Activated naive CD8-positive, alpha-beta T cell treated with anti-CD3 and anti-CD28 coated beads, Interleukin-2, amount 50 U/mL, for 16 hours (primary cell): Measurements from ENCODE around the gene ZCCHC24.

Source experiments
- DNase-seq: peaks from one replicate; pipeline ENCODE4 v3.0.0-alpha.2; 2020; ENCODE audit warnings: low read depth, low spot score

ZCCHC24 gene

DNA sequence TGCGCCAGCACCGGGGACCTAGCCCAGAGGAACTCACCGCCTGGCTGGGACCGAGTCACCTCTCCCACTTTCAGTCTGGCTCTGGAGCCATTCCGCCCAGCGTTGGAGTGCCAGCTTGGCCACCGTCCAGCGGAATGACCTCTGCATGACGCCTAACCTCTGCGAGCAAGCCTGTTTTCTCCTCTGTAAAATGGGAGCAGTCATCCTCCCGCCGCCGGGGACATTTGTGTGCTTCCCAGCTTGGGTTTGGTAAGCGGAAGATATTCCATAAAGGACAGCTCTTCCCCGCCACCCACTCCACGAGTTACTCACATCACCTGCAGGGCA lies 1.3 kb upstream of the ZCCHC24 start:
- no peak for DNase-seq

DNA sequence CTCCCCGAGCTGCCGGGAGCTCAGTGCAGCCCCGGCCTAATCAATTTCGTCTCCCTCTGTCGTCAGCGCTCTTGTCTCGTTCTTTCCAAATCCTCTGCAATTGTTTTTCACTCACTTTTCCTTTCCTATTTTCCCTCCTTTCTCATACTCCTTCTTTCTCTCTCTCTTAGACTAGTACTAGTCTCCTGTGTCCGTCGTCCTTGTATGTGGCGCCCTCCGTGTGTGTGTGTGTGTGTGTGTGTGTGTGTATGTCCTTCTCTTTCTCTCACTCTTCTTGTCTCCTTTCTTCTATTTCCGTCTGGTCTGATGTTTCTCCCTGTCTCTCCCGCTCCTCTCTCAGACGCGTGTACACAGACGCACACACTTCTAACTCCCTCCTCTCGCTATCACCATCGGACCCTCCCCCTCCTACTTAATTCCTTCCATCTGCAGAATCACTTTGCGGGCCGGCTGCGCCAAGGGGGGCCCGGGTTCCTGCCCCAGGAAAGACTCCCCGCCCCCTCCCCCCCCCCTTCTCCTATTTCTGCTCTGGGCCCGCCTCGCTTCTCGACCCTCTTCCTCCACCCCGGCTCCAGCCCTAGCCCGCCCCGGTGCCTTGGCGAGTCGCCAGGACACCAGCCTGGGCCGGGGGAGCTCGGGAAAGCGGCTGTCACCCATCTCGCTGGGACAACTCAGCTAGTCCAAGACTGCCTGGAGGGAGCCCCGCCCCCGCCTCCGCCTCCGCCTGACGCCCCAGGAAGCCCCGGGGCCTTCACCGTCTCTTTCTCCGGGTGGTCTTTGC lies 743 bp upstream of the ZCCHC24 start:
- DNase-seq = no peak

DNA sequence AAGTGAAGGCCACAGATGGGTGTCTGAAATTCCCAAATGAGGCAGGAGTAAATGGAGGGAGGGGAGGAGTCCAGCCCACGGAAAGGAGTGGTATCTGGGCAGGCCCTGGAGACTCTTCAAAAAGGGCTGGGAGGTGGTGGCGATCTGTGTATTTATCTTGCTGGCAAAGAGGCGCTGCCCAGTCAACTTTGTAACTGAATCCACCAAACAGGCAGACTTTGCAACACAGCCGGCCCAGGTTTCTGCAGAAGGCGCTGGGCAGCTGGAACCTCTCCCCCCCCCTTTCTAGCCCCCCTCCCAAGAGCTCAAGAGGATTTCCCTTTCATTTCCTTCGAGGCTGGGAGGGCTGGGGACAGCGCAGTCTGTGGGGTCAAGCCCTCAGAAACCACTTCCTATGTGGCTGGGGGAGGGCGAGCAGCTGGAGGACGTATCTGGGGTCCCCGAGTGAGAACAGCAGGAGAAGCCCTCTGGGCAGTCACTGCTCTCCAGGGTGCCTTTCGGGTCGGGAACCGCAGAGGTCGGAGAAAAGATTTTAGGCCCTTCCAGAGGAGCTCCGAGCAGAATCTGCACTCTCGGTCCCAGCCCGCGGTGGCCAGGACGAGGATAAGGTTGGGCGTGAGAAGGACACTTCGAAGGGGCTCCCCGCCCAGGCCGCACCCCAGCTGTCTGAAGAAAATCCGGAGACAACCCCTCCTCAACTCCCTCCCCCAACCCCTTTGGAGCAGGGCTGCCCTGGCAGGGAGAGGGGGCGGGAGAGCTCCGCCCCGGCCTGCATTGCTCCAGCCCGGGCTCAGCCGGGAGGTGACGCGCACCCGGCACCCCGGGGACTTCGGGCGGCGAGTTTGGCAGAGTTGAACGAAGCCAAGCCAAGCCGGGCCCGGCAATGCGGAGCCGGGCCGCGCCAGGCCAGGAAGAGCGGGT lies 965 bp downstream of the ZCCHC24 start:
- no peak for DNase-seq

DNA sequence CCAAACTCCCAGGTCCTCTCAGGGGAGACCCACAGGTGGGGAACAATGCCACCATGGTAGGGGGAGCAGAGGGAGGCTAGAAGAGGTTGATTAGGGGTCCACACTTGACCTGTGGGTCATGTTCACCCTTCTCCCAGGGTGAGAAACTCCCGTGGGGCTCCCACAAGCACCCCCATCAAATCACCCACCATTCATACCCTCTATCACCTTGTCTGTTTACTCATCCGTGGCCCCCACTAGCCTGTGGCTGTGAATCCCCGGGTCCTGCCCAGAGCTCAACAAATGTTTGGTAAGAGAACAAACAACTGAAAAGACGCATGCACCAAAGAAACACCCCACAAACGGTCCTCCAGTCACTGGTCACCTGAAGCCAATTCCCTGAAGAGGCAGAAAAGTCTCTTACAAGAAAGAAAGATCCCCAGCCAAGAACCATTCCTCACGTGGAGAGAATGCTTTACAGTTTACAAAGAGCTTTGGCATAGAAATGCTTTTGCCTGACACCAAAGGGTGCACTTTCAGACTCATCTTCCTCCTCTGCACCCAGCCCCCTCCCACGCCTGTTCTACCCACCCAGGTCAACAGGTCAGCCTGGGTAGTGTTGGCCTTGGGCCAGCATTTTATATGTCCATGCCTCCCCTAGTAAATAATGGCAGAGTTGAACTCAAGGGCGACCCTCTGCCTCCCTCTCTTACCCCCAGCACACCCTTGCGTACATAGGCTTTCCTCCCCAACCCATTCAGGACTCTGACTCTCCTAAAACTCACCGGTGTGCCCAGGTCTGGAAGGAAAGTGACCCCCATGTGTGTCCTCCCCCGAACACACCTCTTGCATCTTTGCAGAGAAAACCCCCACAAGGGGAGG lies 1.9 kb downstream of the ZCCHC24 start:
- DNase-seq = no peak

DNA sequence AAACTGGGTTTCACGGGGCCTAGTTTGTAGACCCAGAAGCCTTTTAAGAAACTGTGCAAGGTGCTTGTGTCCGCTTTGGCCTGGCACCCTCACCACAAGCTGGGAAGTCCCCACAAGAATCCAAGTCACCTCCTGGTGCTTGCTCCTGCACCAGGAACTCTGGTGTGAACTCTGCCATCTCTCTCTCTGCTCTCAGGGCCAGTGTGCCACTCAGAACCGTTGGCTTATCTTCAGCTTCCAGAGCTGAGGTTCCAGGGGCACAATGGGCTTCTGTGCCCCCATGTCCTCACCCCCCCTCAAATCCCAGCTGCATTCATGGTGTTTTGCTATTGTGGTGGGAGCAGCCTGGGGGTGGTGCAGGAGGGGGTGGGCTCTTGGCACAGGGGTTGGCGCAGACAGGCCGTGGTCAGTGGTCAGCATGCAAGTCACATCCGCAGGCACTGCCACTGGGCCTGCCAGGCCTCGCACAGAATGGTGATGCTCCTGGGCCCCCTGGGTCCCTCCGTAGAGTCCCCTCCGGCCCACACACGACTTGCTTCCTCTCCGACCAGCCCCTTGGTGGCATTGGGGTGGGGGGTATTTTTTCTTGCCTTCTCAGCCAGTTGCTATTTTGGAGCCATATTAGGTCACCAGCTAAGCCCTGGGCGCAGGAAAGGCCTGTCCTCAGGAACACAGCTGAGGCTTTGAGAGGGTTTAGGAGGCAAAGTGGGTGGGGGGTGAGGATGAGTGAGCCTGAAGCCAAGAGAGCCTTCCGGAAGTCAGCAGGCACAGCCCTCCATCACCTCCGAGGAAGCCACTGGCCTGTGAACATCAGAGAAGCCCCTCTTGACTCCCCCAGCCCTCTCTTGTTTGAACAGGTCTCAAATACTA lies 3.0 kb downstream of the ZCCHC24 start:
- no peak for DNase-seq

DNA sequence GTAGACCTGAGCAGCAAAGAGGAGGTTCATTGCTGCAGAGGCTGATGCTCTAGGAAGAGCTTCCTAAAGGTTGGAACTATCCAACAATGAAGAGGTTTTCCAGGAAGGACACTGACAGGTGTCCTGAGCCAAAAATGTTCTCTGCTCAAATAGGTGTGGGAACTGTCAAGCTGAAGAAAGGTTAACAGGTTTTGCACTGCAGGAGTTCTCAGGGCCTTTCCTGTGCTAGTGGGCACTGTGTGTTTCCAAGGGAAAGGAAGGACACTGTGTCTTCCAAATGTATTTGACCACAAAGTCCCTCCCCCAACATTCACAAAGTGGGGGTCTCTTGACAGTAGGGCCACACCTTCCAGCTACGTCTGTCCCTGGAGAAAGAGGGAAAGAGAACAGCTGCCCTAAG lies 4.0 kb downstream of the ZCCHC24 start:
- no peak for DNase-seq

DNA sequence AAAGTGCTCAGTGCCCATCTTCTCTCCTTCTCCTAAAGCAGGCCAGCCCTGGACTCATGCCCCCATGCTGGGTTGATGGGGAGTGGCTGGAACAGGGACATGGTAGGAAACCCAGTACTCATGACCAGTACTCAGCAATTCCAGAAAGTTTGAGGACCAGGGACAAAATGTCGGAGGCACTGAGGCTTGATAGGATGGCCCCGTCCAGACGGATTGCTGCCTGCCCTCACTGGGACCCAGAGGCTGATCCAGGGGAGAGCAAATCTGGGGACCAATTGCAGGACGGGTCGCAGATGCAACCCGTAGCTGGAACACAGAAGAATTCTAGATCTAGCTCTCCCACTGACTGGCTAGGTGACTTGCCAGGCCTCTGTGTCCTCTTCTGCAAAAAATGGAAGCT lies 5.1 kb downstream of the ZCCHC24 start:
- DNase-seq = no peak

DNA sequence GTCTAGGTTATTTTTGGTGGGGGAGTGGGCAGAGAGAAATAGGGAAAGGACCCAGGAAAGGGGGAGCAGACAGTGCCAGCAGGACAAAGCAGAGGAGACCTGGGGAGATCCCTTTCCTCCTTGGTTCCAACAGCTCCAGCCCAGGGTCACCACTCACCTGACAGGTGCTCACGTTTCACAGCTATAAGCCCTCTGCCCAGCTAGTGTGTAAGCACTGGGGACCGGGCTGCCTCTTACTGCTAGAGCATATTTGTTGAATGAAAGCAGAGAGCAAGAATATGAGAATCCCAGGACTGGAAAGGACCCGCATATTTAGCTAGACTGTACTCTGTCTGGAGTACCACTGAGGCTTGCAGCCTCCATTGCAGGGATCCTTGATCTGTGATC lies 6.7 kb downstream of the ZCCHC24 start:
- no peak for DNase-seq

DNA sequence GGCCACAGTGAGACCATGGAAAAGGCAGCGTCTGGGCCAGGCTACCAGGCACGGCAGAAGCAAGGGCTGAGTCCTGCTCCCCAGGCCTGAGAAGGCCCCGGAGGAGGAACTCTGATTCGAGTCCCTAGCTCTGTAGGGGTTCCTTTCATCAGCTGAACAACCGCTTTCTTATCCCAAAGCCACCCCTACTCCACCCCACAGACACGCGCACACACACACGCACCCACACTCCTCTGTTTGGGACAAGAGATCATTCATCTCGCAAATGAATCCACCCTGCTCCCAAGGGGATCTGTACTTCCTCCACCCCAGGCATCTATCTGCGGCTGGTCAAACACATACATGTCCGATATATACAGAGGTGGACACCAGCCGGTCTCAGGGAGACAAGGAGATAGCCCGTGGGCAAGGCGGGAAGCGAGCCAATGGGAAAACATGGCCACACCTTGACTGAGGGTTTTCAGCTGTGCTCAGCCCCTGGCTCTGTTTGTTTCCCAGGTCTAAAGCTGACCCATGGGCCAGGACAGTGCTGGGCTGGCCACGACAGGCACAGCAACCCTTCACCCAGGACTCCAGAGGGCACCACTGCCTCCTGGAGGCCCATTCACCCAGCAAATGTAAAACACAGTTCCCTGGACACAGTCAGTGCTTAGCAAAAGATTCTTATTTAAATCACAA lies 7.3 kb downstream of the ZCCHC24 start:
- DNase-seq = no peak

DNA sequence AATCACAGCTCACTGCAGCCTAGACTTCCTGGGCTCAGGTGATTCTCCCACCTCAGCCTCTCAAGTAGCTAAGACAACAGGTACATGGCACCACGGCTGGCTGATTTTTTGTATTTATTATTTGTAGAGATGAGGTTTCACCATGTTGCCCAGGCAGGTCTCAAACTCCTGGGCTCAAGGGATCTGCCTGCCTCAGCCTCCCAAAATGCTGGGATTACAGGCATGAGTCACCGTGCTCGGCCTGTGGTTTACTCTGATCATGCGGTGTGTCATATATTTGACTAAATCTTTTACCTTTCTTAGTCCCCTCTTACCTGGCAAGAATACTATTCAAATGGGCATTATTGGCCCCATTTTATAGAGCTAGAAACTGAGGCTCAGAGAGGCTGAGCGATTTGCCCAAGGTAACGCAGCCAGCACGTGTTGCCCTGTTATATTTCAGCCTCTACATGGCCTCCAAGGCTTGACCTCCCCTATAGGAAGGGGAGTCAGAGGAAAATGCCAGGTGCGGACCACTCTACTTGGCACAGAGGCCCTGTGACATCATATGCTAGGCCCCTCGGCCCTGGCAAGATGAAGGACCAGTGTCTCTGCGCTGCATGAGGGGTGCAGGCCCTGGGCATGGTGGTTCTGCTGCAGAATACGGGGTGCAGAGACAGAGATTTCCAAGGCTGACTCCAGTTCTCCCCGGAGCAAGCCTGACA lies 8.2 kb downstream of the ZCCHC24 start:
- DNase-seq = no peak

DNA sequence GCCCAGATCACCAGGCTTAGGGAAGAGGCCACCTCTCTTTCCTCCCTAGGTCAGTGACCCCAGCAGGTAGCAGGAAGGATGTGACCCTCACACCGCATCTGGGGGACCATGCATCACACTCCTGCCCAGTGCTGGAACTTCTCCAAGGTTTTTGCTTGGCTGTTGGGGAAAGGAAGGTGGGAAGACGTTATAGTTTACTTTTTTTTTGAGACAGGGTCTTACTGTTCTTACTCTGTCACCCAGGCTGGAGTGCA lies 8.6 kb downstream of the ZCCHC24 start:
- no peak for DNase-seq

DNA sequence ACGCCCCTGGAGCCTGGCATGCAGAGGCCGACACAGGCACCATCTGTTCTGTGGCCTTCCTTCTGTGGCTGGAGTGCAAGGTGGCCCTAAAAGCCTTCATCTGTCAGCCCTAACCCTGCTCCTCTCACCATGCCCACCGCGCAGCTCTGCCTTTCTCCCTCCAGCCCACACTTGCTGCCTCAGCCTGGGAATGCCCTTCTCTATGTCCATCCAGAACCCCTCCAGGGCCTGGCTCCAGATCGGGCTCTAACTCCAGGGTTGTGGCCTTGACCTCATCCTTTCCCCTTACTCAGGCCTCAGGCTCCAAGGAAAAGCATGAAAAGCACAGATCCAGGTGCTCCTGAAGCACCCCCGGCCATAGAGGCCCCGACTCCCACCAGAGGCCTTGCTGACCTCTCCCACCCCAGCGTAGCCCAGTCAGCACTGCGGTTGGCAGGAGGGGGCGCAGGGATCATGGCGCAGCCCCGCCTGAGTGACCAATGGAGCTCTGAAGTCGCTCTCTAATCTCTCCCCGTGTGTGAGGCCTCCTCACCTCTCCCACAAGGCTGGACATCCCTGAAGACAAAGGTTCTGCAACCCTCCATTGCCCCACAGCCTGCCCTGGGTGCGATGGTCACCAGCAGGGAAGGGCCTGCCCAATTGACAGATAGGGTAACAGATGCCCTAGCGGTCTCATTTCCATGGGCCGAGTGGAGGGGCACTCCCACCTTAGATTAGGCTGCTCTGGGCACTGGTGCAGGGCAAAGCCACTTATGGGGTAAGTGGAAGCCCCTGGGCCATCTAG lies 9.2 kb downstream of the ZCCHC24 start:
- no peak for DNase-seq

DNA sequence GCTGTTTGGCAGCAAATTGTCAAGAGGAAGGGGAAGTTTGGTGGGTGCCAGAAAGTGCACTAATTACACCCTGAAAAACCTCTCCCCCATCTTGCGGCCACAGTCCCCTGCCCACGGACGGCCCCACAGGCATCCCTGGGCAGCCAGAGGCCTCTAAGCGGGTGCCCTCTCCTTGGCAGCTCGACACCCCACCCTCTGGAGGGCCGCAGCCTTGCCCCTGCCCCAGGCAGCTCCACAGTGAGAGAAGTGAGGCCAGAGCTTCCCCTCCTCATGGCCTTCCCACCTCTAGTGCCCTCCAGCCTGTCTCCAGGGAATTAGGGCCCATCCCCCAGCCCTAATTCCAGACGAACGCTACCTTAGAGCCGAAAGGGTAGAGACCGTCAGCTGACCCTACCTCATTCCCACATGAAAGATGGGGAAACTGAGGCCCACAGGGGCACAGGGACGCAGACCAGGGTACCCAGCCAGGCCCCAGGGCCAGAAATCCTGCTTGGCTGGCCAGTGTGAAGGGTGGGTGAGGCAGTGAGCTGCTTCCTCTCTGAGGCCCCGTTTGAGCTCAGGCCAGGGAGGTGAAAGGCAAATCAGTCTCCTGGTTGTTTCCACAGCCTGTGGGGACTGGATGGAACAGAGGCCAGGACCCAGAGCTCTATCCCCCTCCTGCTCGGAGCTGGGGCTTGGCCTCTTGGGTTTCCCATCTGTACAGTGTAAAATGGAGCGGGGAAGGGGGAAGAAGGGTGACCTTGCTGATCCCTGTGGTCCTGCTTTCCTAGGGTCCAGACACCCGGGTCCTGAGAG lies 10.0 kb downstream of the ZCCHC24 start:
- DNase-seq = no peak

DNA sequence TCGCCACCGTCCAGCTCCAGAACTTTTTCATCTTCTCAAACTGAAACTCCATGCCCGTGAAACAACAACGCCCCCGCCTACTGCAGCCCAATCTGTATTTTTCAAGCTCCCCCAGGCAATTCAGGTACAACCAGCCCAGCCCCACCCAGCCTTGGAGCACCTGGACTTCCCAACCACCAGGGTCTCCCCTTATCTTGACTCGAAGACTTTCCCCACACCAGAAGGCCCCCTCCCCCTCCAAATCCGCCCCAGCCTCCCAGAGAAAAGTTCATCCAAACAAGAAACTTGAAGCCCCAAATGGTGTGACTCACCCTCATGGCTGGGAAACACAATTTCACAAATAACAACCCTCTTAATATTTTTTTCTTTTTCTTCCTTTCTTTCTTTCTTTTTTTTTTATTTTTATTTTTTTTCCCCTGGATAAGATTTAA lies 10.6 kb downstream of the ZCCHC24 start:
- no peak for DNase-seq

DNA sequence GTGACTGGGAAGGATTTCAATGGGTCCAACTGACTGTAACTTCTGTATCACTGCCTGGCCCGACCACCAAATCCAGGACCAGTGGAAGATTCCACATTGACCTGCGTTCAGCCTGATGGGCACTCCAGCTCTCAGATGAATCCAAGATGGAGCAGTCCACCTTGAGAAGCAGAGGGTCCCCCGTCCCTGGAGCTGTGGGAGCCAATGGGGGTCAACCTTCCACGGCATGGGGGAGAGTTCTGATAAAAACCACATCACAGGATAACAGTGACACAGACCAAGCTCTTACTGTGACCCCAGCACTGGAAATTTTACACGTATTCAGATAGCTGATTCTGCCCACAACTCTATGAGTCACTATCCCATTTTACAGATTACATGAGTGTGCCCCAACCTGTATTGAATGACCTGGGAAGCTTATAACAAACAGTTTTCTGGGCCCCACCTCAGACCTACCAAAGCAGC lies 11.2 kb downstream of the ZCCHC24 start:
- no peak for DNase-seq

DNA sequence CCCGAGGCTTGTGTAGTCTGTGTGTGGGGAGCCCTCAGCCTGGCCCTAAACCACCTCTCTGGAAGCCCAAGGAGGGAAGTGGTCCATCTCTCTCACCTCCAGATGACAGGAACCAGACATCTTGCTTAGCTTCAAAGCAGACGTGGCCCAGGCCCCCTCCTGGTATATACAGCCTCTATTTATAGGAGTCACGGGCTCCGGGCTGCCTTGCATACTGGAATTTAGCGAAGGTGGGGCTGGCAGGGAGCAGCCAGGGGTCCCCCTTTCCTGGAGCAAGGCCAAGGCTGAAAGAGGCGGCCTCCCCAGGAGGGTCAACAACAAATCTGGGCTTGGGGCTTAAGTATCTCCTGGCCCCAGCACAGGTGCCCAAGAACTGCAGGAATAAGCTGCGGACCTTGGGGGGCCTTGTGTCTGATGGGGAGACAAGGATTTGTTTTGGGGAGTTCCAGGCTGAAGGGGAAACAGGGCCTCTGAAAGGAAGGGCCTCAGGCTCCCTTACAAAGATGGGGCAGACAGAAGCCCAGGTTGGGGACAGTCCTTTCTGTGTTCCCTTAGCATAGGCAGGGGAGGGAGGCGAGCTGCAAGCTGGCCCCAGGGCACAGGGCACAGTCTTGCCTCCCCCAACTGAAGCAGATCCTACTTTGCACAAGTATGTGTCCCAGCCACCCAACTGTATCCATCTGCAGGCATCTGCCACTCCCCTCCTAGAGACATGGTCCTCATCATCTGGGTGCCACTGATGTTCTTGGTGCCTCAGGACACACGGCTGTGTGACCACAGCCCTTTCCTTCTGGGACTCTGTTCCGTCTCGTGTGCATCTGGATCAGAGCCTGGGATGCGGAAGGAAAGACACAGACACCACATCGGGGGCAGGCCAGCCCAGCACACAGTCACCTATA lies 11.9 kb downstream of the ZCCHC24 start:
- no peak for DNase-seq
